HepG2 (cell line): Measurements from ENCODE around the gene DNAJC4. TPM values are rescaled to one million over a fixed set of nuclear protein-coding genes. Genes with fewer than 3 reads are reported as not detected.

Experiments
- BRD4 ChIP-seq: sonication (generic); formaldehyde crosslinking; IDR thresholded peaks from 2 replicates; pipeline ENCODE4 v1.4.0; 2020; ENCODE audit warnings: missing genetic modification reagents
- FOXC1 ChIP-seq: sonication (generic); formaldehyde crosslinking; IDR thresholded peaks from 2 replicates; pipeline ENCODE4 v1.8.0; 2022; ENCODE audit warnings: mild to moderate bottlenecking, missing genetic modification reagents, borderline replicate concordance
- HIVEP1 ChIP-seq: sonication (generic); formaldehyde crosslinking; IDR thresholded peaks from 2 replicates; pipeline ENCODE4 v1.4.0; 2020; ENCODE audit warnings: mild to moderate bottlenecking, missing genetic modification reagents
- KDM5B ChIP-seq: sonication (generic); formaldehyde crosslinking; IDR thresholded peaks from 2 replicates; pipeline ENCODE4 v1.4.0; 2020; ENCODE audit warnings: missing genetic modification reagents, mild to moderate bottlenecking, borderline replicate concordance
- MAF1 ChIP-seq: sonication (generic); formaldehyde crosslinking; IDR thresholded peaks from 2 replicates; pipeline ENCODE4 v1.5.0; 2020; ENCODE audit warnings: missing genetic modification reagents, borderline replicate concordance
- NCOA1 ChIP-seq: sonication (generic); formaldehyde crosslinking; IDR thresholded peaks from 2 replicates; pipeline ENCODE4 v1.9.0; 2021; ENCODE audit warnings: missing genetic modification reagents
- RBFOX2 ChIP-seq: fragments of 200-400 bp; formaldehyde crosslinking; IDR thresholded peaks from 2 replicates; pipeline ENCODE4 v1.6.1; 2017; ENCODE audit warnings: low read depth, mild to moderate bottlenecking, low read length
- SAP130 ChIP-seq: IDR thresholded peaks from 2 replicates; pipeline ENCODE4 v1.6.1; 2016; ENCODE audit warnings: low read depth
- SMC3 ChIP-seq: IDR thresholded peaks from 2 replicates; pipeline ENCODE4 v1.6.1; 2011; ENCODE audit warnings: low read length, improper control_type of control experiment
- SYNCRIP ChIP-seq: fragments of 200-400 bp; formaldehyde crosslinking; IDR thresholded peaks from 2 replicates; pipeline ENCODE4 v1.6.1; 2018; ENCODE audit warnings: mild to moderate bottlenecking, low read depth, low read length; ENCODE audit not compliant: insufficient read depth
- ZC3H13 ChIP-seq: sonication (generic); formaldehyde crosslinking; IDR thresholded peaks from 2 replicates; pipeline ENCODE4 v1.8.1; 2023; ENCODE audit warnings: mild to moderate bottlenecking, missing genetic modification reagents, moderate library complexity
- ZFP62 ChIP-seq: sonication (generic); formaldehyde crosslinking; IDR thresholded peaks from 2 replicates; pipeline ENCODE4 v1.4.0; 2020; ENCODE audit warnings: missing genetic modification reagents
- ZNF121 ChIP-seq: sonication (generic); formaldehyde crosslinking; IDR thresholded peaks from 2 replicates; pipeline ENCODE4 v1.5.0; 2020; ENCODE audit warnings: mild to moderate bottlenecking, missing genetic modification reagents
- ZNF484 ChIP-seq: sonication (generic); formaldehyde crosslinking; IDR thresholded peaks from 2 replicates; pipeline ENCODE4 v1.5.1; 2020; ENCODE audit warnings: mild to moderate bottlenecking, low read depth, missing genetic modification reagents, borderline replicate concordance
- ZNF563 ChIP-seq: sonication (generic); formaldehyde crosslinking; IDR thresholded peaks from 2 replicates; pipeline ENCODE4 v1.8.0; 2022; ENCODE audit warnings: mild to moderate bottlenecking, moderate library complexity, missing genetic modification reagents
- ZNF607 ChIP-seq: sonication (generic); formaldehyde crosslinking; IDR thresholded peaks from 2 replicates; pipeline ENCODE4 v1.5.1; 2020; ENCODE audit warnings: missing genetic modification reagents, mild to moderate bottlenecking, borderline replicate concordance
- ZNF619 ChIP-seq: sonication (generic); formaldehyde crosslinking; IDR thresholded peaks from 2 replicates; pipeline ENCODE4 v1.4.0; 2020; ENCODE audit warnings: mild to moderate bottlenecking, missing genetic modification reagents
- polyA plus RNA-seq, 8 experiments: library from polyadenylated mRNA; depleted of rRNA in 3 of 8; stranded (reverse) in 7 of 8; unstranded in 1 of 8; fragments of >200 nt; fragmentation: Illumina TruSeq in 4 of 8; extraction: Trizol in 4 of 8; gene quantifications; 2 replicates each; pipeline versions ENCODE4 v1.2.1 to v1.2.3, GENCODE V29; 2011 to 2016; ENCODE audit warnings: low read depth in 4 of 8, missing spikeins in 1 of 8, mixed read lengths in 1 of 8; ENCODE audit not compliant: insufficient read depth in 1 of 8
- total RNA-seq, 5 experiments: library from RNA; depleted of rRNA; stranded (reverse); fragments of >200 nt; fragmentation: Illumina TruSeq; extraction: Trizol; gene quantifications; 2 replicates each; pipeline ENCODE4 v1.2.3, GENCODE V29; 2016; ENCODE audit warnings: low read depth in 1 of 5
- TF ChIP-seq, protein P1 (sequence below): sonication (generic); formaldehyde crosslinking; conservative IDR thresholded peaks from 2 replicates; pipeline ENCODE4 v1.4.0; 2020; ENCODE audit warnings: missing genetic modification reagents
- TF ChIP-seq, protein P2 (sequence below): sonication (generic); formaldehyde crosslinking; IDR thresholded peaks from 2 replicates; pipeline ENCODE4 v1.8.0; 2022; ENCODE audit warnings: missing genetic modification reagents, mild to moderate bottlenecking, moderate library complexity, borderline replicate concordance
- TF ChIP-seq, protein P3 (sequence below): sonication (generic); formaldehyde crosslinking; IDR thresholded peaks from 2 replicates; pipeline ENCODE4 v1.4.0; 2020; ENCODE audit warnings: missing genetic modification reagents
- TF ChIP-seq, protein P4 (sequence below): IDR thresholded peaks from 2 replicates; pipeline ENCODE4 v1.6.1; 2016
- TF ChIP-seq, protein P5 (sequence below): sonication (generic); formaldehyde crosslinking; IDR thresholded peaks from 2 replicates; pipeline ENCODE4 v1.8.0; 2022; ENCODE audit warnings: mild to moderate bottlenecking, missing genetic modification reagents, moderate library complexity

Gene DNAJC4
- total and polyA plus RNA-seq, 2 of the 13 experiments (the other 11 are each of a cell fraction or from before 2014, with no cell fraction given) = 10.3 to 60.8 TPM

DNA sequence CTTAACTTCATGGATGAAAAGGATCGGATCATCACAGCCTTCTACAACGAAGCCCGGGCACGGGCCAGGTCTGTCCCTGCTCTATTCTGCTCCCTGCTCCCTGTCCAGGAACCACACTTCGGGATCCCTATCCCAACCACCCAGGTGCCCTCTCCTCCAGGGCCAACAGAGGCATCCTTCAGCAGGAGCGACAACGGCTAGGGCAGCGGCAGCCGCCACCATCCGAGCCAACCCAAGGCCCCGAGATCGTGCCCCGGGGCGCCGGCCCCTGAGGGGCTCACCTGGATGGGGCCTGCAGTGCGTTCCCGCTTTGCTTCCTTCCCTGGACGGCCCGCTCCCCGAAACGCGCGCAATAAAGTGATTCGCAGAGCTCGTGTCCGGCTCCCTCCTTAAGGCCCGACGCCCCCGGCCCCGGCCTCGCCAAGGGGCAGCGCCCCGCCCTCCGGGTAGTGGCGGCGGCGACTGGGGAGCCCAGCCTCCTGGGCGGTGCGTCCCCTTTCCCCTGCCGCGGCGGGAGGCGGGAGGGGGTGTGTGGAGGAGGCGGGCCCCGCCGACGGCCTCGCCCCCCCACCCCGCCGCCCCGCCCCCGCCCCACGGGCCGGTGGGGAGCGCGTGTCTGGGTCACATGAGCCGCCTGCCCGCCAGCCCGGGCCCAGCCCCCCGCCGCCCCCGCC lies 3.7 kb downstream of the DNAJC4 start, which contains the start of gene VEGFB (continued):
- TF ChIP-seq, protein P1, sequence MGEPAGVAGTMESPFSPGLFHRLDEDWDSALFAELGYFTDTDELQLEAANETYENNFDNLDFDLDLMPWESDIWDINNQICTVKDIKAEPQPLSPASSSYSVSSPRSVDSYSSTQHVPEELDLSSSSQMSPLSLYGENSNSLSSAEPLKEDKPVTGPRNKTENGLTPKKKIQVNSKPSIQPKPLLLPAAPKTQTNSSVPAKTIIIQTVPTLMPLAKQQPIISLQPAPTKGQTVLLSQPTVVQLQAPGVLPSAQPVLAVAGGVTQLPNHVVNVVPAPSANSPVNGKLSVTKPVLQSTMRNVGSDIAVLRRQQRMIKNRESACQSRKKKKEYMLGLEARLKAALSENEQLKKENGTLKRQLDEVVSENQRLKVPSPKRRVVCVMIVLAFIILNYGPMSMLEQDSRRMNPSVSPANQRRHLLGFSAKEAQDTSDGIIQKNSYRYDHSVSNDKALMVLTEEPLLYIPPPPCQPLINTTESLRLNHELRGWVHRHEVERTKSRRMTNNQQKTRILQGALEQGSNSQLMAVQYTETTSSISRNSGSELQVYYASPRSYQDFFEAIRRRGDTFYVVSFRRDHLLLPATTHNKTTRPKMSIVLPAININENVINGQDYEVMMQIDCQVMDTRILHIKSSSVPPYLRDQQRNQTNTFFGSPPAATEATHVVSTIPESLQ (CRISPR knock-in tag) = no peak
- TF ChIP-seq ZNF619 (CRISPR knock-in tag) (no peak), KDM5B (CRISPR knock-in tag) (peak; percentile 22; the same call in 1 of the 2 replicates), ZNF484 (CRISPR knock-in tag) (no peak), ZFP62 (CRISPR knock-in tag) (no peak), ZNF563 (no peak), ZC3H13 (CRISPR knock-in tag) (peak; percentile 75; the same call in 1 of the 2 replicates), RBFOX2 (peak; percentile 21; the same call in 1 of the 2 replicates), MAF1 (no peak), ZNF121 (no peak), ZNF607 (0 out of 2 replicates have a peak, but pooled peaks have one; percentile 45), NCOA1 (no peak), SAP130 (peak; percentile 28; the same call in 1 of the 2 replicates), FOXC1 (CRISPR knock-in tag) (no peak), SYNCRIP (no peak), HIVEP1 (CRISPR knock-in tag) (no peak), BRD4 (no peak), SMC3 (no peak)
- TF ChIP-seq, protein P2, sequence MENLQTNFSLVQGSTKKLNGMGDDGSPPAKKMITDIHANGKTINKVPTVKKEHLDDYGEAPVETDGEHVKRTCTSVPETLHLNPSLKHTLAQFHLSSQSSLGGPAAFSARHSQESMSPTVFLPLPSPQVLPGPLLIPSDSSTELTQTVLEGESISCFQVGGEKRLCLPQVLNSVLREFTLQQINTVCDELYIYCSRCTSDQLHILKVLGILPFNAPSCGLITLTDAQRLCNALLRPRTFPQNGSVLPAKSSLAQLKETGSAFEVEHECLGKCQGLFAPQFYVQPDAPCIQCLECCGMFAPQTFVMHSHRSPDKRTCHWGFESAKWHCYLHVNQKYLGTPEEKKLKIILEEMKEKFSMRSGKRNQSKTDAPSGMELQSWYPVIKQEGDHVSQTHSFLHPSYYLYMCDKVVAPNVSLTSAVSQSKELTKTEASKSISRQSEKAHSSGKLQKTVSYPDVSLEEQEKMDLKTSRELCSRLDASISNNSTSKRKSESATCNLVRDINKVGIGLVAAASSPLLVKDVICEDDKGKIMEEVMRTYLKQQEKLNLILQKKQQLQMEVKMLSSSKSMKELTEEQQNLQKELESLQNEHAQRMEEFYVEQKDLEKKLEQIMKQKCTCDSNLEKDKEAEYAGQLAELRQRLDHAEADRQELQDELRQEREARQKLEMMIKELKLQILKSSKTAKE = 0 out of 2 replicates have a peak, but pooled peaks have one; percentile 38
- TF ChIP-seq, protein P3, sequence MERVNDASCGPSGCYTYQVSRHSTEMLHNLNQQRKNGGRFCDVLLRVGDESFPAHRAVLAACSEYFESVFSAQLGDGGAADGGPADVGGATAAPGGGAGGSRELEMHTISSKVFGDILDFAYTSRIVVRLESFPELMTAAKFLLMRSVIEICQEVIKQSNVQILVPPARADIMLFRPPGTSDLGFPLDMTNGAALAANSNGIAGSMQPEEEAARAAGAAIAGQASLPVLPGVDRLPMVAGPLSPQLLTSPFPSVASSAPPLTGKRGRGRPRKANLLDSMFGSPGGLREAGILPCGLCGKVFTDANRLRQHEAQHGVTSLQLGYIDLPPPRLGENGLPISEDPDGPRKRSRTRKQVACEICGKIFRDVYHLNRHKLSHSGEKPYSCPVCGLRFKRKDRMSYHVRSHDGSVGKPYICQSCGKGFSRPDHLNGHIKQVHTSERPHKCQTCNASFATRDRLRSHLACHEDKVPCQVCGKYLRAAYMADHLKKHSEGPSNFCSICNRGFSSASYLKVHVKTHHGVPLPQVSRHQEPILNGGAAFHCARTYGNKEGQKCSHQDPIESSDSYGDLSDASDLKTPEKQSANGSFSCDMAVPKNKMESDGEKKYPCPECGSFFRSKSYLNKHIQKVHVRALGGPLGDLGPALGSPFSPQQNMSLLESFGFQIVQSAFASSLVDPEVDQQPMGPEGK (CRISPR knock-in tag) = peak; percentile 64
- TF ChIP-seq, protein P4, sequence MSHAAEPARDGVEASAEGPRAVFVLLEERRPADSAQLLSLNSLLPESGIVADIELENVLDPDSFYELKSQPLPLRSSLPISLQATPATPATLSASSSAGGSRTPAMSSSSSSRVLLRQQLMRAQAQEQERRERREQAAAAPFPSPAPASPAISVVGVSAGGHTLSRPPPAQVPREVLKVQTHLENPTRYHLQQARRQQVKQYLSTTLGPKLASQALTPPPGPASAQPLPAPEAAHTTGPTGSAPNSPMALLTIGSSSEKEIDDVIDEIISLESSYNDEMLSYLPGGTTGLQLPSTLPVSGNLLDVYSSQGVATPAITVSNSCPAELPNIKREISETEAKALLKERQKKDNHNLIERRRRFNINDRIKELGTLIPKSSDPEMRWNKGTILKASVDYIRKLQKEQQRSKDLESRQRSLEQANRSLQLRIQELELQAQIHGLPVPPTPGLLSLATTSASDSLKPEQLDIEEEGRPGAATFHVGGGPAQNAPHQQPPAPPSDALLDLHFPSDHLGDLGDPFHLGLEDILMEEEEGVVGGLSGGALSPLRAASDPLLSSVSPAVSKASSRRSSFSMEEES (CRISPR knock-in tag) = no peak
- TF ChIP-seq, protein P5, sequence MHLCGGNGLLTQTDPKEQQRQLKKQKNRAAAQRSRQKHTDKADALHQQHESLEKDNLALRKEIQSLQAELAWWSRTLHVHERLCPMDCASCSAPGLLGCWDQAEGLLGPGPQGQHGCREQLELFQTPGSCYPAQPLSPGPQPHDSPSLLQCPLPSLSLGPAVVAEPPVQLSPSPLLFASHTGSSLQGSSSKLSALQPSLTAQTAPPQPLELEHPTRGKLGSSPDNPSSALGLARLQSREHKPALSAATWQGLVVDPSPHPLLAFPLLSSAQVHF = no peak
